HG02678 (cell line): ENCODE measurements around the gene SDHAF3.
A peak's percentile ranks its signal among the peaks of the same experiment; 100 is the strongest.
"Not testable (repeated sequence)": the region's sequence is repeated elsewhere in the genome, so short reads cannot be mapped to it uniquely, and the experiment has no call there.

Source experiments
- ATAC-seq: cut with Tn5 transposase; IDR thresholded peaks from one replicate; pipeline ENCODE4 v1.9.1; 2021; ENCODE audit warnings: mild to moderate bottlenecking, moderate library complexity; ENCODE audit not compliant: unreplicated experiment

Gene SDHAF3

GRCh38 chr7:97123115-97123514 is 5.6 kb downstream of the SDHAF3 start:
- ATAC-seq: not testable (repeated sequence)

DNA sequence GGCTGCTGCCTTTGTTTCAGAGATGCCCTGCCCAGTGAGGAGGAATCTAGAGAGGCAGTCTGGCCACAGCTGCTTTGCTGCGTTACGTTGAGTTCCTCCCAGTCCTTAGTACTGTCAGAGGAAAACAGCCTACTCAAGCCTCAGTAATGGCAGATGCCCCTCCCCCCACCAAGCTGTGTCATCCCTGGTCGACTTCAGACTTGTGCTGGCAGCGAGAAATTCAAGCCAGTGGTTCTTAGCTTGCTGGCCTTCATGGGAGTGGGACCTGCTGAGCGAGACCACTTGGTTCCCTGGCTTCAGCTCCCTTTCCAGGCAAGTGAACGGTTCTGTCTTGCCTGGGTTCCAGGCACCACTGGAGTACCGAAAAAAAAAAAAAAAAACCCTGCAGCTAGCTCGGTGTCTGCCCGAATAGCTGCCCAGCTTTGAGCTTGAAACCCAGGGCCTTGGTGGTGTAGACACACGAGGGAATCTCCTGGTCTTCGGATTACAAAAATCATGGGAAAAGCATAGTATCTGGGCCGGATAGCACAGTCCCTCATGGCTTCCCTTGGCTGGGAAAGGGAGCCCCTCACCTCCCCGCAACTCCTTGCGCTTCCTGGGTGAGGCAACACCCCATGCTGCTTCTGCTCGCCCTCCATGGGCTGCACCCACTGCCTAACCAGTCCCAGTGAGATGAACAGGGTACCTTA is 9.1 kb downstream of the SDHAF3 start:
- ATAC-seq: no peak

GRCh38 chr7:97128736-97129135 is 11.2 kb downstream of the SDHAF3 start:
- no peak for ATAC-seq

DNA sequence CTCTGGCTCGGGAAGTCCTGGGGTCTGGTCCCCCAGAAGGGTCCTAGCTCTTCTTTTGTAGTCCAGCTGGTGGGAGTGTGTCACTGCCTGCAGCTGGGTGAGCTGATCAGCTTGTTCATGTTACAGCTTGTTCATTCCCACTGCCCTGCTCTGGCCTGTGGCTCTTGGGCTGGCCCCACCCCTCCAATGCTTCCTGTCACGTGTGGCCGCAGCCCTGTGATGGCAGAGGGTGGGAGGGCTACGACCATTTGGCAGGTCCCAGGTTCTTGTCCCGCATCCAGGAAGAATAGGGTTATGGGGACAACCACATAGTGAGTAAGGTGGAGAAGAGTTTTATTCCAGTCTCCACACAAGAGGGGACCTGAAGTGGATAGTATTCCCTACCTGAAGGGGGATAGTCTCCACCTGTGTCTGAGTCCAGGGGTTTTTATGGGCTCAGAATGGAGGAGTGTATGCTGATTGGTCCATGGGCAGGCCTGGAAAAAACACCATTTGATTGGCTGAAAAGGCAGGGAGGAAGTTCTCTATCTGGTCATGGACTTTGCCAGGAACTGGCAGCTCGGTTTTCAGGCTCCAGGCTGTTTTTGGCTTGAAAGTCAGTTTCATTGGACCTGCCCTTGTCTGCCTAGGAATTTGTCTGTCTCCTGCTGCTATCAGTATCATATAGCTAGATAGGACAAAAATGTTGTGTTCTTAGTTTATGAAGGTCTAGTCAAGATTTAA is 13.1 kb downstream of the SDHAF3 start:
- ATAC-seq: no peak

DNA sequence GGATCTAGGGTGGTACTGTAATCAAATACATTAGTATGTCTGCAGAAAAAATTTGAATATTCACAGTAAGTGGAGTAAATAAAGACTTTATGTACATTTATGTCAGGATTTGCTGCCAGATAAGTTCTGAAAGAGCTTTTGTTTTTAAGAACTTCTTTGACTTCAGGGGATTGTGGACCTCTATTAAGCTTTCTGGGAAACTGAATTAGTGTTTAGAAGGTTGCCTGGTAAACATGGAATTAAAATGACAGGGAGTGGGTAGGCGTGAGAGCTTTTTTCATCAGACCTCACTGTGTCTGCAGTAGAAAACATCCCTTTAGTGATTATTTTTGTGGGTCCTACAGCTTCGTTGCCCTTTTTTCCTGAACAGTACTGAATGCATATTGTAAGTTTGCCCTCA is 15.7 kb downstream of the SDHAF3 start:
- ATAC-seq: no peak

DNA sequence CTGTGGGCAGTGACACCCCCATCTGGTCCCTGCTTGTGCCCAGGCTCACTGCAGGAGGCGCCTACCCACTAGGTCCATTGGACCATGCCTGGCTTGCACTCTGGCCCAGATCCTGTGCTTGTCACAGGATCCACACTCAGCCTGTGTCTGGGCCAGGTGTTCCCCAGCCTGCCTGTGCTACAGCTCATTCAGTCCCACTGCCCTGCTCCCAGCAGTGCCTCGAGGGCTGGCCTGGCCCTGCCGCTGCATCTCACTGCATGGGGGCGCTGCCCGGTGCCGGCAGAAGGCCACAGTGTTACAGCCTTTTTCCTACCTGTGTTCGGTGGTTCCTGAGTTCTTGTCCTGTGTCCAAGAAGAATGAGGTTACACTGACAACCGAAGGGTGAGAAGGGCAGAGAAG is 21.3 kb downstream of the SDHAF3 start:
- ATAC-seq: no peak

DNA sequence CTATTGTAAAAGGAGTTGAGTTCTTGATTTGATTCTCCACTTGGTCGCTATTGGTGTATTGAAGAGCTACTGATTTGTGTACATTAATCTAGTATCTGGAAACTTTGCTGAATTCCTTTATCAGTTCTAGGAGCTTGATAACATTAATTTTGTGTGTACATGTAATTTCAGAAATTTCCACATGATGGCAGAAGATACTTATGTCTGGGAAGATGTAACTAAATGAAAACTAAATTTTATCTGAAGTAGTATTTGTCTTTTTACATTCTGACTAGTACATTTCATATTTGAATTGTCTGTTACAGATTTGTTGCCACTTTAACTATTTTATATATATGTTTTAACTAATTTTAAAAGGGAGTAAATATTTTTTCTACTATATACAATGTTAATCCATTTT is 27.6 kb downstream of the SDHAF3 start:
- ATAC-seq: no peak

DNA sequence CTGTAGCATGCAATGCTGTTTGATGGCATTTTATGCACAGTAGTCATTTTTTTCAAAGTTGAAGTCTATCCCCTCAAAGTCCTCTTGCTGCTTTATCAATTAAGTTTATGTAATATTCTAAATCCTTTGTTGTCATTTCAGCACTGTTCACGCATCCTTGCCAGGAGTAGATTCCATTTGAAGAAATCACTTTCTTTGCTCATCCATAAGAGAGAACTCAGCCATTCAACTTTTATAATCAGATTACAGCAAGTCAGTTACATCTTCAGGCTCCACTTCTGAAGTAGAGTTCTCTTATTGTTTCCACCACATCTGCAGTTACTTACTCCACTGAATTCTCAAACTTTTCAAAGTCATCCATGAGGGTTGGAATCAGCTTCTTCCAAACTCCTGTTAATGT is 32.3 kb downstream of the SDHAF3 start:
- no peak for ATAC-seq

DNA sequence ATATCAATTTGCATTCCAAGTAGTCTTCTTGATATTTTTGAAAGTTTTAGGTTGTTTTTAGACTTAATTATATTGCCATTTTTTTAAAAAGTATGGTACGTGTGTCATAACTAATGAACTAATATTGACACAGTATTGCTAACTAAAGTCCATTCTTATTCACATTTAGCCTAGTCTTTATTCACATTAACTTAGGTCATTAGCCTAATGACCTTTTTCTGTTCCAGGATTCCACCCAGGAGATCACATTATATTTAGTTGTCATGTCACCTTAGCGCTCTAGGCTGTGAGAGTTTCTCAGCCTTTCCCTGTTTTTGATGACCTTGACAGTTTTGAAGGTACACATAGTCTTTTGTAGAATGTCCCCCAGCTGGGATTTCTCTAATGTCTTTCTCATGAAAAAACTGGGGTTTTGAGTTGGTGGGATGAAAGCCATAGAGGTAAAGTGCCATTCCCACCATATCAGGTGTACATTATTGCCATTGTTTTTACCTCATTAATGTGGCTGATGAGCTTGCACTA is 38.5 kb downstream of the SDHAF3 start:
- ATAC-seq: no peak

DNA sequence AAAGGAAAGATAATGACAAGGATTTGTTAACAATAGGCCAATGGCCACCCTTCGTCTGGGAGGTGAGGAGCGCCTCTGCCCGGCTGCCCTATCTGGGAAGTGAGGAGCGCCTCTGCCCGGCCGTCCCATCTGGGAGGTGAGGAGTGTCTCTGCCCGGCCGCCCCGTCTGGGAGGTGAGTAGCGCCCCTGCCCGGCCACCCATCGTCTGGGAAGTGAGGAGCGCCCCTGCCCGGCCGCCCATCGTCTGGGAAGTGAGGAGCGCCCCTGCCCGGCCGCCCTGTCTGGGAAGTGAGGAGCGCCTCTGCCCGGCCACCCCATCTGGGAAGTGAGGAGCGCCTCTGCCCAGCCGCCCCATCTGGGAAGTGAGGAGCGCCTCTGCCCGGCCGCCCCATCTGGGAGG is 42.5 kb downstream of the SDHAF3 start:
- ATAC-seq: not testable (repeated sequence)

DNA sequence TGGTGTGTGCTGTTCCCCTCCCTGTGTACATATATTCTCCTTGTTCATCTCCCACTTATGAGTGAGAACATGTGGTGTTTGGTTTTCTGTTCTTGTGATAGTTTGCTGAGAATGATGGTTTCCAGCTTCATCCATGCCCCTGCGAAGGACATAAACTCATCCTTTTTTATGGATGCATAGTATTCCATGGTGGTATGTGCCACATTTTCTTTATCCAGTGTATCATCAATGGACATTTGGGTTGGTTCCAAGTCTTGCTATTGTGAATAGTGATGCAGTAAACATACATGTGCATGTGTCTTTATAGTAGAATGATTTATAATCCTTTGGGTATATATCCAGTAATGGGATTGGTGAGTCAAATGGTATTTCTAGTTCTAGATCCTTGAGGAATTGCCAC is 44.1 kb downstream of the SDHAF3 start:
- ATAC-seq: not testable (repeated sequence)

- no peak for ATAC-seq
These were observed 48.8 kb downstream of the SDHAF3 start for GRCh38 chr7:97166308-97166707.

- ATAC-seq: no peak
These were observed 49.7 kb downstream of the SDHAF3 start for GRCh38 chr7:97167176-97167575.

- no peak for ATAC-seq
These were observed 50.3 kb downstream of the SDHAF3 start for GRCh38 chr7:97167749-97168148.

GRCh38 chr7:97174303-97174702 is 56.8 kb downstream of the SDHAF3 start:
- ATAC-seq: no peak

- peak; percentile 84 for ATAC-seq
These were observed 62.1 kb downstream of the SDHAF3 start for GRCh38 chr7:97179454-97180104.

GRCh38 chr7:97187067-97187466 is 69.6 kb downstream of the SDHAF3 start:
- ATAC-seq: no peak

DNA sequence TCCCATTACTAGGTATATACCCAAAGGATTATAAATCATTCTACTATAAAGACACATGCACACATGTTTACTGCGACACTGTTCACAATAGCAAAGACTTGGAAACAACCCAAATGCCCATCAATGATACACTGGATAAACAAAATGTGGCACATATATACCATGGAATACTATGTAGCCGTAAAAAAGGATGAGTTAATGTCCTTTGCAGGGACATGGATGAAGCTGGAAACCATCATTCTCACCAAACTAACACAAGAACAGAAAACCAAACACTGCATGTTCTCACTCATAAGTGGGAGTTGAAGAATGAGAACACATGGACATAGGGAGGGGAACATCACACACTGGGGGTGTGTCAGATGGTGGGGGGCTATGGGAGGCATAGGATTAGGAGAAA is 78.7 kb downstream of the SDHAF3 start:
- not testable (repeated sequence) for ATAC-seq

DNA sequence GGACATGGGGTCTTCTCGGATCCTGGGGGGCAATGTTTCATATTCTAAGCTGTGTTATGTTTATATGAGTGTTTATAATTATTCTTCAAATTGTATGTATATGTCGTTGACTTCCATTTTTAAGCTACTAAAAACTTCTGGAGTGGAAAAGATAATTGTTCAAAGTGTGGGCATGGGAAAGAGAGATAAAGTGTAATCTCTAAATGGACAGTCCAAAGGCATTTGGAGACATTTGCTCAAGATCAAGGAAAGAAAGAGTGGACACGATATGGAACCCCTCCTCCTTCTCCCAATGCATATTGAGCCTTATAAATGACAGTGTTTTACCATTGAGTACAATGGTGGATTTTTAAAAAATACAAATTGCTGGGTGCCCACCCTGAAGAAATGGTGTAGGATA is 81.1 kb downstream of the SDHAF3 start:
- ATAC-seq: no peak

DNA sequence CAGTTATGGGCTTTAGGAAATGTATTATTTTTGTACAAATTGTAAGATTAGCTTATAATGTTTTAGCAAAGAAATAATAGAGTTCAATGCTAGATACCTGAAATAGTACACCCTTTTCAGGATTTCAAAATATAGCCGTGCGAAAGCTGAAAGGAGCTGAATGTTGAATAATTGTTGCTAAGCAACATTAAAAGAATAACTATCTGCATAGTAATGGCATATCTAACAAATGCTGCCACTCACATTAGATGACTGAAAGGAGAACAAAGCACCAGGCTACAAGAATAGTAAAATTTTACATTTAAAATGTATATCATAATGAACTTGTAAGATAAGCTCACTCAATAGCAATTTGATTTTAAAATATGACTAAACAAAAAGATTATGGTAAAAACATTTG is 82.5 kb downstream of the SDHAF3 start:
- no peak for ATAC-seq

GRCh38 chr7:97203957-97204356 is 86.5 kb downstream of the SDHAF3 start:
- no peak for ATAC-seq

GRCh38 chr7:97204821-97205220 is 87.3 kb downstream of the SDHAF3 start:
- no peak for ATAC-seq
